ENCODE results near the gene RANBP1. TPM values are rescaled to one million over a fixed set of nuclear protein-coding genes. Genes with fewer than 3 reads are reported as not detected.

RANBP1 gene
- total and polyA plus RNA-seq, 2 of the 8 experiments (the other 6 are each of a cell fraction or from before 2014, with no cell fraction given), result 343 to 484 TPM

DNA sequence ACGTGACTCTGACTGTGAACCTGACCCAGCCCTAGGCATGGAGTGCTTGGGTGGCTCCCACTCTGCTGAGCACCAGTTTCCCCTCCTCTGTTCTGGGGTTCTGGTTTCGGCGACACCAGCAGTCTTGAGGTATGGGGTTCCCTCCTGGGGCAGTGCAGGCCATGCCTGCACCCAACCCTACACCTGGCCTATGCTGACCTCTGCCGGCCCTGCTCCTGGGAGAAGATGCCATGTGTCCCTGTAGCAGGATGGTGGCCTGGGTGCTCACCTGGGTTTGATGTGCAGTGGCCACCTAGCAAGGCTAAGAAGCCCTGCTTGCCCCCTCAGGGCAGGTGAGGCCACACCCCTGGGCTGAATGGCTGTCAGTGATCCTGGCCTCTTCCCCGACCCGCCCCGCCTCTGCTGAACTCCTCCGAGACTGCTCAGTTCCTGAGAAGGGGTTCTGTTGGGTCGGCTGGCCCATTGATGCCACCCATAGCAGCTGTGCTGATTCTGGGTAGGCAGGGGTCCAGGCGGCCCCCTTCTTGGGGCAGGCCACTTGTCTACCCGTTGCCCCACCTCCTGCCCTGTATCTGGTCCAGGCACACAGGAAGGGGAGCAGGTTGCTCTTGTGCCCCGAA, 18.1 kb downstream of the RANBP1 start:
- Histone ChIP-seq H3K4me1 (replicated peaks in 1 of 4; ENCODE audit: control insufficient read depth in 3 of 4, insufficient read depth in 4 of 4, low read length in 3 of 4) (peaks cover 0 to 12% (median 7%) of the 10 kb centered on the region in 4 experiments; a peak in 4 of 7 replicates), H3K23ac (ENCODE audit: insufficient read length) (no peak overlapping the region), H3K9me3 (ENCODE audit: insufficient read depth in 2 of 2, low read depth in 1 of 2, low read length in 1 of 2) (no peaks in the 10 kb centered on the region), H3K56ac (replicated peaks; ENCODE audit: insufficient read length, low read depth, low read length) (no peak overlapping the region), H4K8ac (ENCODE audit: extremely low read depth, insufficient read depth, low read length) (no peak overlapping the region), H2AK5ac (ENCODE audit: low read depth, low read length) (no peak overlapping the region), H3K4ac (replicated peaks; ENCODE audit: insufficient read length, low read depth, low read length) (no peak overlapping the region), H3K14ac (ENCODE audit: insufficient read length) (no peak overlapping the region), H3K79me2 (ENCODE audit: control insufficient read depth in 1 of 2, insufficient read depth in 2 of 2, low read length in 2 of 2) (peaks cover 0 to 21% of the 10 kb centered on the region in 2 experiments; a peak in 3 of 4 replicates), H3K9ac (replicated peaks in 1 of 4; ENCODE audit: extremely low read depth in 1 of 4, low read depth in 3 of 4, low read length in 3 of 4) (no peak overlapping the region), H2AFZ (ENCODE audit: low read length) (no peak overlapping the region), H3K4me2 (ENCODE audit: insufficient read depth in 1 of 2, low read depth in 2 of 2, low read length in 2 of 2) (no peak overlapping the region), H3K18ac (ENCODE audit: extremely low read depth, low read length) (no peak overlapping the region), H2BK5ac (ENCODE audit: low read depth, low read length) (no peak overlapping the region), H2BK120ac (replicated peaks; ENCODE audit: low read depth, low read length) (no peak overlapping the region), H4K20me1 (replicated peaks in 1 of 2; ENCODE audit: control insufficient read depth in 1 of 2, insufficient read depth in 2 of 2, low read length in 2 of 2) (peaks cover 13 to 28% of the 10 kb centered on the region in 2 experiments), H4K5ac (ENCODE audit: insufficient read length, low read depth, low read length) (no peak overlapping the region), H3K23me2 (ENCODE audit: low read depth, low read length) (peaks cover 7% of the 10 kb centered on the region; the same call in 1 of the 2 replicates), H3K27me3 (replicated peaks in 1 of 4; ENCODE audit: control insufficient read depth in 3 of 4, extremely low read depth in 1 of 4, insufficient read depth in 3 of 4, low read length in 3 of 4) (no peaks in the 10 kb centered on the region; a peak in 2 of 7 replicates), H3K36me3 (ENCODE audit: control insufficient read depth in 2 of 4, insufficient read depth in 4 of 4, low read length in 3 of 4) (no peaks in the 10 kb centered on the region), H2BK15ac (ENCODE audit: low read length) (no peak overlapping the region), H2BK20ac (ENCODE audit: low read length) (no peak overlapping the region), H3K79me1 (ENCODE audit: low read depth, low read length) (peaks cover 17% of the 10 kb centered on the region), H4K91ac (replicated peaks; ENCODE audit: insufficient read length, low read length) (no peak overlapping the region), H2BK12ac (ENCODE audit: low read depth, low read length) (no peak overlapping the region), H3K4me3 (ENCODE audit: extremely low read depth in 1 of 4, insufficient read depth in 2 of 4, low read depth in 3 of 4, low read length in 4 of 4) (no peak overlapping the region), H3K27ac (ENCODE audit: low read depth, low read length) (no peak overlapping the region)
- DNase-seq (ENCODE audit: low read depth in 1 of 2, low spot score in 2 of 2) (no peak), FAIRE-seq (no peak)
- no peak for TF ChIP-seq ZNF274 (IDR thresholded peaks at IDR 0.05; ENCODE audit: borderline replicate concordance, extremely low read depth, low read length)
- TF ChIP-seq POU5F1 (IDR thresholded peaks at IDR 0.05; ENCODE audit: low read depth, low read length), result no peak
- 0 out of 4 replicates have a peak, but pooled peaks of 1 of the 3 experiments have one; percentile 0 for TF ChIP-seq CTCF (IDR thresholded peaks at IDR 0.05; ENCODE audit: control extremely low read depth in 1 of 3, insufficient read depth in 1 of 3, low read depth in 1 of 3, low read length in 3 of 3)
- TF ChIP-seq POLR2AphosphoS5 (IDR thresholded peaks at IDR 0.05; ENCODE audit: low read depth, low read length), result no peak
- CTCF ChIA-PET (ENCODE audit: partially characterized antibody), result no interaction called here
- POLR2A ChIA-PET (ENCODE audit: partially characterized antibody), result interaction anchor here (6.3 to 10.1 kb wide), 2 partner anchors 7 to 15 kb away, joined by 40 to 104 read pairs; partner anchors contain the start of gene TRMT2A
- WGBS, 2 experiments (ENCODE audit: extremely low coverage in 1 of 2, insufficient coverage in 1 of 2, insufficient read length in 1 of 2, insufficient replicate concordance in 2 of 2, low coverage in 1 of 2, low lambda C conversion rate in 2 of 2, missing lambda C conversion rate in 1 of 2), result 80% methylated on average over 12 of the region's 12 CpGs; no CpG with 5 or more reads in 1 of the 2 experiments

All from H1 (cell line).